GM12878 (cell line): Measurements from ENCODE around the gene CMTM5. TPM values are rescaled to one million over a fixed set of nuclear protein-coding genes. Genes with fewer than 3 reads are reported as not detected.

Source experiments
- ATAC-seq: fragments of 200-7000 bp; cut with Tn5 transposase; 3 replicates; pipeline ENCODE4 v1.9.1; 2020; ENCODE audit warnings: mild to moderate bottlenecking, moderate library complexity
- BruUV-seq: library from RNA; stranded (reverse); fragments of 400-500 nt; replicated peaks from 2 replicates; lab custom pipeline; 2021; lab: Mats Ljungman, UMichigan
- CTCF ChIA-PET: fragments of 300-600 bp; sonication (Branson Sonifier 250); formaldehyde crosslinking; extraction: SDS; loops from one replicate; lab custom pipeline; 2021; ENCODE audit warnings: inconsistent platforms; lab: Yijun Ruan, JAX
- POLR2A ChIA-PET: fragments of 350-600 bp; formaldehyde crosslinking; extraction: SDS; loops from one replicate; lab custom pipeline; 2021; ENCODE audit warnings: inconsistent platforms; lab: Charles Lee
- RAD21 ChIA-PET: fragments of 300-600 bp; sonication (Branson Sonifier 250); formaldehyde crosslinking; loops from one replicate; lab custom pipeline; 2023; ENCODE audit warnings: antibody characterized with exemption; ENCODE audit not compliant: unreplicated experiment; lab: Charles Lee
- SMC1A ChIA-PET: fragments of 300-600 bp; sonication (Branson Sonifier 250); formaldehyde crosslinking; loops from one replicate; lab custom pipeline; 2023; ENCODE audit not compliant: unreplicated experiment, uncharacterized antibody; lab: Charles Lee
- DNase-seq: peaks from one replicate; pipeline ENCODE4 v3.0.0-alpha.2; 2011; ENCODE audit warnings: low read depth, low spot score
- FAIRE-seq: peaks from 3 replicates; lab custom pipeline; 2011; peaks lifted over from hg19 to GRCh38; lab: Jason Lieb, UNC
- H2AFZ ChIP-seq: 2 replicates; pipeline ENCODE4 v1.6.0; 2011; ENCODE audit warnings: low read depth, low read length, control low read depth; ENCODE audit not compliant: control insufficient read depth
- H3K27ac ChIP-seq: 2 replicates; pipeline ENCODE4 v1.5.1; 2011; ENCODE audit warnings: control low read depth; ENCODE audit not compliant: control insufficient read depth, insufficient read depth
- H3K27me3 ChIP-seq, 2 experiments: replicated peaks in 1 of 2; 2 replicates each; pipeline versions ENCODE4 v1.6.0 to v1.6.1; 2011; ENCODE audit warnings: low read length in 1 of 2; ENCODE audit not compliant: control insufficient read depth in 2 of 2, insufficient read depth in 2 of 2
- H3K36me3 ChIP-seq, 2 experiments: 2 replicates each; pipeline ENCODE4 v1.5.1; 2011; ENCODE audit warnings: low read length in 1 of 2; ENCODE audit not compliant: control insufficient read depth in 2 of 2, insufficient read depth in 2 of 2
- H3K4me1 ChIP-seq: 2 replicates; pipeline ENCODE4 v1.6.1; 2011; ENCODE audit warnings: mild to moderate bottlenecking, low read length, moderate library complexity, mixed read lengths; ENCODE audit not compliant: control insufficient read depth, insufficient read depth
- H3K4me2 ChIP-seq: 2 replicates; pipeline ENCODE4 v1.6.0; 2011; ENCODE audit warnings: control low read depth; ENCODE audit not compliant: control insufficient read depth, insufficient read depth
- H3K4me3 ChIP-seq: fragments of 200-600 bp; sonication (generic); 2 replicates; pipeline ENCODE4 v1.5.1; 2016
- H3K79me2 ChIP-seq: 2 replicates; pipeline ENCODE4 v1.6.0; 2011; ENCODE audit warnings: low read length; ENCODE audit not compliant: control insufficient read depth, insufficient read depth
- H3K9ac ChIP-seq: 2 replicates; pipeline ENCODE4 v1.8.0; 2011; ENCODE audit warnings: low read length, control low read depth, mixed read lengths; ENCODE audit not compliant: control insufficient read depth, insufficient read depth
- H3K9me3 ChIP-seq: replicated peaks from 3 replicates; pipeline ENCODE4 v1.5.1; 2011; ENCODE audit warnings: mild to moderate bottlenecking, low read length; ENCODE audit not compliant: control insufficient read depth, insufficient read depth
- H4K20me1 ChIP-seq: 2 replicates; pipeline ENCODE4 v1.6.0; 2011; ENCODE audit not compliant: control insufficient read depth, insufficient read depth
- CBX3 ChIP-seq: fragments of 200-600 bp; sonication (generic); IDR thresholded peaks from 2 replicates; pipeline ENCODE4 v1.6.1; 2016; ENCODE audit warnings: low read depth, borderline replicate concordance
- CREM ChIP-seq: IDR thresholded peaks from 2 replicates; pipeline ENCODE4 v1.6.1; 2014; ENCODE audit warnings: antibody characterized with exemption, low read depth
- EZH2 ChIP-seq: IDR thresholded peaks from 2 replicates; pipeline ENCODE4 v1.6.1; 2012; ENCODE audit warnings: low read depth, mild to moderate bottlenecking, control low read depth, inconsistent platforms, low read length, borderline replicate concordance; ENCODE audit not compliant: control insufficient read depth
- POLR2AphosphoS2 ChIP-seq: IDR thresholded peaks from 2 replicates; pipeline ENCODE4 v1.6.1; 2011; ENCODE audit warnings: low read depth, mild to moderate bottlenecking, low read length, improper control_type of control experiment, moderate library complexity
- RBBP5 ChIP-seq: fragments of 200-600 bp; sonication (generic); conservative IDR thresholded peaks from 2 replicates; pipeline ENCODE4 v1.6.1; 2016
- ZNF207 ChIP-seq: fragments of 450-650 bp; IDR thresholded peaks from 2 replicates; pipeline ENCODE4 v1.6.1; 2014; ENCODE audit warnings: antibody characterized with exemption, mild to moderate bottlenecking, borderline replicate concordance
- WGBS: methylation state at CpG from one replicate; pipeline ENCODE4 v1.1.6; 2016; ENCODE audit warnings: low lambda C conversion rate; ENCODE audit not compliant: insufficient replicate concordance, insufficient coverage; ENCODE audit errors: missing lambda C conversion rate; 5-methylcytosine and 5-hydroxymethylcytosine counted together
- in situ Hi-C: fragments of 300-500 bp; cut with MboI; formaldehyde crosslinking; loops from 9 replicates; pipeline ENCODE4 v1.14.3; 2018; ENCODE audit warnings: mixed read lengths
- intact Hi-C: fragments of 100-400 bp; cut with micrococcal nuclease; formaldehyde crosslinking; loops from one replicate; pipeline ENCODE4 v1.14.2; 2022; ENCODE audit not compliant: unreplicated experiment
- polyA plus RNA-seq, 11 experiments: library from polyadenylated mRNA; depleted of rRNA in 4 of 11; unstranded in 6 of 11; stranded (reverse) in 5 of 11; fragments of >200 nt; fragmentation: Nextera tagmentation in 4 of 11; fragmentation: Illumina TruSeq in 1 of 11; extraction: Ambion mirVana in 4 of 11; extraction: Trizol in 1 of 11; gene quantifications; 1 replicate in 1 of 11; 2 replicates in 10 of 11; pipeline versions ENCODE4 v1.2.1 to v1.2.3, GENCODE V29; 2011 to 2016; ENCODE audit warnings: inconsistent platforms in 2 of 11, missing spikeins in 2 of 11, low read depth in 1 of 11
- total RNA-seq, 4 experiments: library from RNA; depleted of rRNA in 3 of 4; stranded (reverse); fragments of >200 nt in 3 of 4; fragmentation: Illumina TruSeq in 1 of 4; extraction: Trizol in 1 of 4; gene quantifications; 2 replicates each; pipeline versions ENCODE4 v1.2.1 to v1.2.3, GENCODE V29; 2013 to 2021

The CMTM5 gene
- total and polyA plus RNA-seq, 10 of the 15 experiments (the other 5 are each of a cell fraction or from before 2014, with no cell fraction given) = not detected

DNA sequence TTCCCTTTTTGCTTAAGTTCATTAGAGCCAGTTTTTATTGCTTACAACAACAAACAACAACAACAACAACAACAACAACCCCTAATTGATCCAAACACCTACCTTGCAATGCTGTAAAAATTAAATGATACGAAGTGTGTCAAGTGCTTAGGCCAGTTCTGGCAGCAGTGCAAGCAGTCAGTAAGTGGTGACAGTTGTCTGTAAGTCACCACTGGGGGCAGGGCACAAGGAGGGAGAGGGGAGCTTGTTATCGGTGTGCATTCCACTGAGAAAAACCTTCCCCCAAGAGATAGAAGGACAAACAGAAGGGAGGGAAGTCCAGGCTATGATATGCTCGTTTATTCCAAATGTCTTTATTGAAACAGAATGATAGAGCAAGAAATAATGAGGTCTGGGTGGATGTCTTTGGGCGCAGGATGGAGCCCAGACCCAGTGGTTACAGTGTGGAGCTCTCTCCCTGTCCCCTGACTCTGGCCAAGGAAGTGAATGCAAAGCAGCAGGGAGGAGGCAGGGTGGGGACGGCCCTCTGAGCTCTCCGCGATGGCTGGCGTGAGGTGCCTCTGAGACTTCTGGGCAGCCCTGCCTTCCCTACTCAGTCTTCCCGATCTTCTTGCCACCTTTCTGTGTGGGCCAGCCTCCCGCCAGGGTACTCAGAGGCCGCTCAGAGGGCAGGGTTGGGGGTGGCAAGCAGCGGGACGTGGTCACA is 30.7 kb upstream of the CMTM5 start:
- no peak overlapping the region for H3K4me2 ChIP-seq
- SMC1A ChIA-PET = interaction anchor here (0.7 to 1.2 kb wide), 2 partner anchors 12 to 23 kb away, joined by 3 read pairs; no protein-coding TSS in a partner anchor

DNA sequence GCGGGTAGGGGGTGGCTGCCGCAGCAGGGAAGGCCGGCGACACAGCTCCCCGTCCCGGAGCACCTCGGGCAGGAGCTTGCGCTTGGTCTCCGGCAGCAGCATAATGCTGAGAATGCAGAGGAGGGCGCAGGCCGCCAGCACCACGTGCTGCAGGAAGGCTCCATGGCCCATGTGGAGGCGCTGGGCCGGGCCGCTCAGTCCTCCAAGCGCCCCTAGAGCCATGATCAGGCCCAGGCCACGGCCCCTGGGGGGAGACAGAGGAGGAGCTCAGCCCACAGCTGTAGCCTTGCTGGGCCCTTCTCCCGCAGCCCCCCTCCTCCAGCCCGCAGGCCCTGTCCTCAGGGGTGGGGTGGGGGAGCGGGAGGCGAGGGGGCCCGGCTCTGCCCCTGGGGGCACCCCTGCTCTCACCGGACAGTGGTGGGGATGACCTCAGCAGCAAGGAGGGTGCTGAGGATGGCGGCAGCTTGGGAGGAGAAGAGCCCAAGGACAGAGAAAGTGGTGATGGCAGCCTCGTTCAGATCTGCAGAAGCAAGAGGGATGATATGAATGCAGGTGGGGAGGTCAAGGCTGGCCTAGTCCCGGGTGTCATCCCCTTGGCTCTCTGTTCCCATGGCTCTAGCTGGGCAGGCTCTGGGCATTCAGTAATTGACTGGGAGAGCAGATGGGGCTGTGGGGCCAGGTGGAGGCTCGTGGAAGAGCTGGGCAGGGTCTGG is 30.0 kb upstream of the CMTM5 start:
- H3K4me1 ChIP-seq = no peaks in the 10 kb centered on the region
- no peaks in the 10 kb centered on the region for H3K9me3 ChIP-seq
- H3K36me3 ChIP-seq = no peaks in the 10 kb centered on the region
- FAIRE-seq (no peak), DNase-seq (no peak), ATAC-seq (no peak)
- ChIA-PET CTCF (no interaction called here), RAD21 (interaction anchor here (1.4 kb wide), 1 partner anchor 19 kb away, joined by 3 read pairs; no protein-coding TSS in a partner anchor), POLR2A (no interaction called here), SMC1A (no interaction called here)
- in situ Hi-C loops (no loop called here), intact Hi-C loops (no loop called here)
- WGBS = 47% methylated on average over 26 of the region's 27 CpGs
- H3K27ac ChIP-seq = no peak overlapping the region
- H3K79me2 ChIP-seq = no peaks in the 10 kb centered on the region
- no peaks in the 10 kb centered on the region for H4K20me1 ChIP-seq
- peaks cover 1 to 4% of the 10 kb centered on the region in 2 experiments for H3K27me3 ChIP-seq
- H3K4me2 ChIP-seq = no peak overlapping the region
- no peak overlapping the region for H3K4me3 ChIP-seq
- H2AFZ ChIP-seq = no peak overlapping the region
- H3K9ac ChIP-seq = no peak overlapping the region
- BruUV-seq = no TSS peak
- TF ChIP-seq ZNF207 = no peak

More for the DNA sequence above, 30.7 kb upstream of the CMTM5 start:
- TF ChIP-seq RBBP5 = no peak
- TF ChIP-seq POLR2AphosphoS2 = no peak
- no peak for TF ChIP-seq CREM
- TF ChIP-seq EZH2 = no peak
- TF ChIP-seq CBX3 = no peak
- in situ Hi-C loops = no loop called here
- DNase-seq = no peak
- POLR2A ChIA-PET = no interaction called here
- Histone ChIP-seq H2AFZ (no peak overlapping the region), H4K20me1 (no peaks in the 10 kb centered on the region), H3K4me3 (no peak overlapping the region), H3K27ac (no peak overlapping the region), H3K9ac (no peak overlapping the region), H3K79me2 (no peaks in the 10 kb centered on the region), H3K27me3 (no peaks in the 10 kb centered on the region; a peak in 2 of 4 replicates), H3K9me3 (no peaks in the 10 kb centered on the region), H3K4me1 (no peaks in the 10 kb centered on the region), H3K36me3 (no peaks in the 10 kb centered on the region)
- intact Hi-C loops = no loop called here
- WGBS = 37% methylated on average over 13 of the region's 13 CpGs
- no peak for FAIRE-seq
- no TSS peak for BruUV-seq
- CTCF ChIA-PET = interaction anchor here (0.9 kb wide), 1 partner anchor 226 kb away, joined by 3 read pairs; no protein-coding TSS in a partner anchor
- RAD21 ChIA-PET = interaction anchor here (1.4 kb wide), 1 partner anchor 19 kb away, joined by 3 read pairs; no protein-coding TSS in a partner anchor
- ATAC-seq = no peak
